ENCODE measurements around the gene ERICH6. TPM values are rescaled to one million over a fixed set of nuclear protein-coding genes. Genes with fewer than 3 reads are reported as not detected.

Gene ERICH6
- total and polyA plus RNA-seq, 10 of the 15 experiments (the other 5 are each of a cell fraction or from before 2014, with no cell fraction given), result 0.04 to 0.40 (median 0.22) TPM; not detected in 6

DNA sequence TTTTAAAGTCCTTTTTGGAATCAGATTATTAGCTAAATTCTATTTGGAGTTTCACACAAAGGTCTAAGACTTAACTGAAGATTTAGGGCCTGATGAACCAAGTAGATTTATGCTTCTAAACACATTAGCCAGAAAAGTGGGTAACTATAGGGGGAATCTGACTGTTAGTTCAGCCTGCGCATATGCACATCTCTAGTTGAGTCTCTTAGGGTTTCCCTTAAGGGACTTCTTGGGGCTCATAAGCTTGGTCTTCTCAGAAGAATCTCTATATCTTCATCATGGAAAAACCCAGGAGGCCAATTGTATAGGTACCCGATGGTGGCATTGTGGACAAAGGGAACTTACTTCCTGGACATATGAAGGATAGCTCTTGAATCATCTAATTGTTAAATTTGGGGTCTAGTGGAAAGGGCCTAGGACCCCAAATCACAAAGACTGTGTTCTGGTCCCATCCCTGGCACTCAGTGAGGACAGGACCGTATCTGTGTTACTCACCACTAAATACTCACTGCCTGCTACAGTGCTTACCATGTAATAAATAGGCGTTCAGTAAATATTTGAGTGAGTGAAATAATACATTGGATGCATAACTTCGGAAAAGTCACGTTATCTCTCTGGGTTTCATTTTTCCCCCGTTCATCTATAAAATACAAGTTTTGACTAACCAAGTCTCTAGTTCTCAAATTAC, 83.6 kb downstream of the ERICH6 start:
- DNase-seq (ENCODE audit: low read depth, low spot score), result no peak
- ChIA-PET RAD21 (ENCODE audit: unreplicated experiment) (no interaction called here), CTCF (interaction anchor here (1.0 kb wide), 2 partner anchors 71 to 153 kb away, joined by 3 to 4 read pairs; no protein-coding TSS in a partner anchor), POLR2A (interaction anchor here (1.1 kb wide), 1 partner anchor 18 kb away, joined by 3 read pairs; the partner anchor contains the start of gene SELENOT), SMC1A (ENCODE audit: uncharacterized antibody, unreplicated experiment) (interaction anchor here (0.9 to 1.3 kb wide), 5 partner anchors 12 to 75 kb away, joined by 3 to 5 read pairs (median 3); no protein-coding TSS in a partner anchor)
- no peaks in the 10 kb centered on the region for H3K4me1 ChIP-seq (ENCODE audit: control insufficient read depth, insufficient read depth, low read length)
- FAIRE-seq, result no peak
- no peak overlapping the region for H3K4me2 ChIP-seq (ENCODE audit: control insufficient read depth, insufficient read depth)
- H3K27me3 ChIP-seq (replicated peaks in 1 of 2; ENCODE audit: control insufficient read depth in 2 of 2, insufficient read depth in 2 of 2, low read length in 1 of 2), result no peaks in the 10 kb centered on the region
- in situ Hi-C loops (cut with MboI) (no loop called here), intact Hi-C loops (cut with micrococcal nuclease; ENCODE audit: unreplicated experiment) (no loop called here)
- peaks cover 0 to 1% of the 10 kb centered on the region in 2 experiments; a peak in 1 of 4 replicates for H3K36me3 ChIP-seq (ENCODE audit: control insufficient read depth in 2 of 2, insufficient read depth in 2 of 2, low read length in 1 of 2)
- no peak overlapping the region for H3K27ac ChIP-seq (ENCODE audit: control insufficient read depth, insufficient read depth)
- no peak overlapping the region for H2AFZ ChIP-seq (ENCODE audit: control insufficient read depth, low read depth, low read length)
- 2% methylated on average over 7 of the region's 7 CpGs for WGBS (ENCODE audit: insufficient coverage, insufficient replicate concordance, low lambda C conversion rate, missing lambda C conversion rate)
- TF ChIP-seq, protein P1, sequence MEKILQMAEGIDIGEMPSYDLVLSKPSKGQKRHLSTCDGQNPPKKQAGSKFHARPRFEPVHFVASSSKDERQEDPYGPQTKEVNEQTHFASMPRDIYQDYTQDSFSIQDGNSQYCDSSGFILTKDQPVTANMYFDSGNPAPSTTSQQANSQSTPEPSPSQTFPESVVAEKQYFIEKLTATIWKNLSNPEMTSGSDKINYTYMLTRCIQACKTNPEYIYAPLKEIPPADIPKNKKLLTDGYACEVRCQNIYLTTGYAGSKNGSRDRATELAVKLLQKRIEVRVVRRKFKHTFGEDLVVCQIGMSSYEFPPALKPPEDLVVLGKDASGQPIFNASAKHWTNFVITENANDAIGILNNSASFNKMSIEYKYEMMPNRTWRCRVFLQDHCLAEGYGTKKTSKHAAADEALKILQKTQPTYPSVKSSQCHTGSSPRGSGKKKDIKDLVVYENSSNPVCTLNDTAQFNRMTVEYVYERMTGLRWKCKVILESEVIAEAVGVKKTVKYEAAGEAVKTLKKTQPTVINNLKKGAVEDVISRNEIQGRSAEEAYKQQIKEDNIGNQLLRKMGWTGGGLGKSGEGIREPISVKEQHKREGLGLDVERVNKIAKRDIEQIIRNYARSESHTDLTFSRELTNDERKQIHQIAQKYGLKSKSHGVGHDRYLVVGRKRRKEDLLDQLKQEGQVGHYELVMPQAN (conservative IDR thresholded peaks at IDR 0.05), result no peak
- 0 out of 2 replicates have a peak, but pooled peaks have one; percentile 37 for TF ChIP-seq POLR2AphosphoS5 (IDR thresholded peaks at IDR 0.05; ENCODE audit: low read length)
- BruUV-seq (replicated peaks), result no TSS peak
- H3K9me3 ChIP-seq (replicated peaks; ENCODE audit: control insufficient read depth, insufficient read depth, low read length), result peaks cover 2% of the 10 kb centered on the region; the same call in 2 of the 3 replicates
- H3K4me3 ChIP-seq, result no peak overlapping the region
- peaks cover 57% of the 10 kb centered on the region for H3K79me2 ChIP-seq (ENCODE audit: control insufficient read depth, insufficient read depth, low read length)
- H3K9ac ChIP-seq (ENCODE audit: control insufficient read depth, insufficient read depth, low read length), result no peak overlapping the region
- peak; percentile 53 for ATAC-seq
- H4K20me1 ChIP-seq (ENCODE audit: control insufficient read depth, insufficient read depth), result no peaks in the 10 kb centered on the region
